Lung (tissue), 12 donors: ENCODE results near the gene CANX. TPM values are rescaled to one million over a fixed set of nuclear protein-coding genes. Genes with fewer than 3 reads are reported as not detected.
A peak's percentile ranks its signal among the peaks of the same experiment; 100 is the strongest.

Experiments
- ATAC-seq: fragments of 200-7000 bp; cut with Tn5 transposase; one replicate; pipeline ENCODE4 v1.9.1; 2020; ENCODE audit warnings: moderate number of reproducible peaks; ENCODE audit not compliant: insufficient read depth, low FRiP score
- DNase-seq, 3 donors: peaks; one replicate each; pipeline ENCODE4 v3.0.0-alpha.2; 2013 to 2017
- H3K27ac ChIP-seq, 2 donors: one replicate each; pipeline ENCODE4 v1.5.1; 2013; ENCODE audit warnings: mild to moderate bottlenecking in 2 of 2, moderate library complexity in 2 of 2, control low read depth in 1 of 2, inconsistent platforms in 1 of 2, low read depth in 1 of 2, low read length in 1 of 2
- H3K27me3 ChIP-seq, 3 donors: one replicate each; pipeline ENCODE4 v1.5.1; 2013; ENCODE audit warnings: low read length in 2 of 3; ENCODE audit not compliant: control insufficient read depth in 3 of 3, insufficient read depth in 3 of 3
- H3K36me3 ChIP-seq, 4 donors: one replicate each; pipeline ENCODE4 v1.5.1; 2013; ENCODE audit warnings: low read length in 4 of 4, mild to moderate bottlenecking in 1 of 4, moderate library complexity in 1 of 4; ENCODE audit not compliant: control insufficient read depth in 4 of 4, insufficient read depth in 4 of 4
- H3K4me1 ChIP-seq, 5 donors: one replicate each; pipeline ENCODE4 v1.5.1; 2013; ENCODE audit warnings: low read length in 5 of 5, mild to moderate bottlenecking in 2 of 5, moderate library complexity in 1 of 5; ENCODE audit not compliant: control insufficient read depth in 5 of 5, insufficient read depth in 5 of 5
- H3K4me3 ChIP-seq: one replicate; pipeline ENCODE4 v1.5.1; 2013; ENCODE audit warnings: mild to moderate bottlenecking, control low read depth, moderate library complexity
- H3K9ac ChIP-seq, 2 donors: one replicate each; pipeline ENCODE4 v1.5.1; 2013; ENCODE audit warnings: low read length in 2 of 2, control low read depth in 1 of 2; ENCODE audit not compliant: insufficient read depth in 1 of 2
- H3K9me3 ChIP-seq, 4 donors: one replicate each; pipeline ENCODE4 v1.5.1; 2013; ENCODE audit warnings: low read length in 3 of 4, mild to moderate bottlenecking in 1 of 4, moderate library complexity in 1 of 4; ENCODE audit not compliant: control insufficient read depth in 4 of 4, insufficient read depth in 3 of 4
- CTCF ChIP-seq: IDR thresholded peaks from 2 replicates; pipeline ENCODE4 v1.5.1; 2012; ENCODE audit warnings: mild to moderate bottlenecking; ENCODE audit errors: control extremely low read depth, extremely low read depth
- WGBS, 2 donors: extraction: QIAGEN DNeasy Blood & Tissue Kit; methylation state at CpG; one replicate each; pipeline ENCODE4 v1.1.7; 2013; 5-methylcytosine and 5-hydroxymethylcytosine counted together
- polyA plus RNA-seq, 2 donors: library from polyadenylated mRNA; stranded (reverse); fragments of 200-250 nt; gene quantifications; one replicate each; pipeline ENCODE4 v1.2.1, GENCODE V29; 2013
- total RNA-seq, 2 donors: library from RNA; depleted of rRNA in 1 of 2; stranded (reverse); fragments of >200 nt in 1 of 2; gene quantifications; one replicate each; pipeline ENCODE4 v1.2.1, GENCODE V29; 2014 to 2021
- donor health status: control.
- donor health status: control.
- donor health status: Bipolar disorder and iron deficiency.
- donor health status: healthy.
- donor health status: DM: yes; HTN: yes; CAD: no.

The CANX gene
- total and polyA plus RNA-seq, 4 donors, result 132 to 924 (median 294) TPM

- WGBS, 2 donors, result 1 to 2% methylated on average over 53 to 72 of the region's 72 CpGs
- peak; percentile 96 for ATAC-seq
- H3K36me3 ChIP-seq, result peaks cover 0 to 4% (median 4%) of the 10 kb centered on the region in 4 donors
- H3K9ac ChIP-seq, result peak overlapping the region; percentile 86 to 91
- peak overlapping the region; percentile 81 for H3K4me3 ChIP-seq
- H3K27ac ChIP-seq, result peak overlapping the region; percentile 97 to 100
- DNase-seq, result peak; percentile 100
- TF ChIP-seq CTCF, result no peak
- H3K27me3 ChIP-seq, result no peaks in the 10 kb centered on the region
- no peaks in the 10 kb centered on the region for H3K9me3 ChIP-seq
- H3K4me1 ChIP-seq, result peaks cover 2 to 20% (median 5%) of the 10 kb centered on the region in 5 donors
Measured at GRCh38 chr5:179697993-179698934, 503 bp upstream of the CANX start.

DNA sequence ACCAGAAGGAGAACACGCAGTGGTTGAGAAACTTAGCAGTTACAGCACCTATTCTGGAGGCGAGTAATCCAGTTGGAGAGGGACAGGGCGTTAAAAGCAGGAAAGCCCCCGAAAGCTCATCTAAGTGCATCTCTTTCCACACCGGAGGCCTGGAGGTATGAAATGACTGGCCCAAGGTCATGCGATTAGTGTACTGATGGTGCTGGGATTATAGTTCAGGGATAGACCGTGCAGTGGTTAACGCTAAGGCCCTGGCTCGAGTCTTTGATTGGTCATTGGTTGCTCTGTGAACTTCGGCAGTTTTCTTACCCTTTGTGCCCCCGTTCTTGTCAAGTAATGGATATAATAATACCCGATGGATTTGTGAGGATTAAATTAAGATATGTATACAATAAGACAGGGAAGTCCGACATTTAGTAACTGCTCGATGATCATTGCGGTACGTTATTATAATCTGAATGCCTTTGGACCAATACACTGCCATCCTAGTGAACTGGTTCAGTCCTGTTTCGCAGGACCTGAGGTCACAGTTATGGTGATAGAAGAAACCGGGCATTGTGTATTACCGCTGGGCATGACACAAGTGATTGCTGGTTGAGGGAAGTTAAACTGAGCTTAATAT is 960 bp downstream of the CANX start:
- no peak for TF ChIP-seq CTCF
- Histone ChIP-seq H3K4me3 (peak overlapping the region; percentile 81), H3K27ac (peak overlapping the region; percentile 97 to 99), H3K9me3 (no peaks in the 10 kb centered on the region), H3K36me3 (peaks cover 4 to 11% (median 4%) of the 10 kb centered on the region in 4 donors), H3K27me3 (no peaks in the 10 kb centered on the region), H3K9ac (peak overlapping the region; percentile 96), H3K4me1 (peaks cover 3 to 20% (median 5%) of the 10 kb centered on the region in 5 donors)
- ATAC-seq (no peak), DNase-seq (peak; percentile 22 to 69 (median 60))
- WGBS, 2 donors, result 1% methylated on average over 19 of the region's 19 CpGs

DNA sequence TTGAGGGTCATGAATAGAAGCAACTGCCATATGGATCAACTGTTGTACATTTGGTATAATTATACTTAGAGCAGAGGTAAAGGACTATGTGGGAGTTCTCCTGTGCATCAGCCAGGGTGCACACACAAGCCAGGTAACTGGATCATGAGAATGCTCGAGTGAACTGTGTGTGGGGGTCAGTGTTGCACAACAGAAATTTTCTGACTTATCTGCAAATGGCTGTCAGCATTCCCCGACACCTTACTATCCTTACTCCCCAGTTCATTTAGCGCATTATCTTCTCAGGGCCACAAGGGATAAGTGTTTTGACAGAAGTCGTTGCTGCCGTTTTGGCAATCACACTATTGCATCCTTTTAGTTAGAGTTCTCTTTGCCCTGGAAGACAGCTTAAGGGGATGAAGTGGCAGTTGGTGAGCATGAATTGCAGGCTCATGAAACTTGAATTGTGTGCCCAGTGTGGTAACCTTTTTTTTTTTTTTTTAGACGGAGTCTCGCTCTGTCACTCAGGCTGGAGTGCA is 1.7 kb downstream of the CANX start:
- no peak for TF ChIP-seq CTCF
- 27 to 38% methylated on average over 7 of the region's 7 CpGs for WGBS, 2 donors
- peaks cover 4 to 11% (median 5%) of the 10 kb centered on the region in 4 donors for H3K36me3 ChIP-seq
- no peaks in the 10 kb centered on the region for H3K9me3 ChIP-seq
- no peak for ATAC-seq
- DNase-seq, result peak in 2 of 3 donors; percentile 31 to 36
- H3K4me3 ChIP-seq, result peak overlapping the region; percentile 24
- H3K9ac ChIP-seq, result peak overlapping the region in 1 of 2 donors; percentile 96
- no peaks in the 10 kb centered on the region for H3K27me3 ChIP-seq
- H3K4me1 ChIP-seq, result peaks cover 4 to 20% (median 5%) of the 10 kb centered on the region in 5 donors
- peak overlapping the region; percentile 22 to 36 for H3K27ac ChIP-seq
